COLO668 (cell line): Measurements from ENCODE around the gene NLK.
"Not testable (repeated sequence)": the region's sequence is repeated elsewhere in the genome, so short reads cannot be mapped to it uniquely, and the experiment has no call there.

Experiments used
- DNase-seq: peaks from one replicate; lab custom pipeline; 2025; ENCODE audit not compliant: unreplicated experiment; lab: John Stamatoyannopoulos, UW

Gene NLK

DNA sequence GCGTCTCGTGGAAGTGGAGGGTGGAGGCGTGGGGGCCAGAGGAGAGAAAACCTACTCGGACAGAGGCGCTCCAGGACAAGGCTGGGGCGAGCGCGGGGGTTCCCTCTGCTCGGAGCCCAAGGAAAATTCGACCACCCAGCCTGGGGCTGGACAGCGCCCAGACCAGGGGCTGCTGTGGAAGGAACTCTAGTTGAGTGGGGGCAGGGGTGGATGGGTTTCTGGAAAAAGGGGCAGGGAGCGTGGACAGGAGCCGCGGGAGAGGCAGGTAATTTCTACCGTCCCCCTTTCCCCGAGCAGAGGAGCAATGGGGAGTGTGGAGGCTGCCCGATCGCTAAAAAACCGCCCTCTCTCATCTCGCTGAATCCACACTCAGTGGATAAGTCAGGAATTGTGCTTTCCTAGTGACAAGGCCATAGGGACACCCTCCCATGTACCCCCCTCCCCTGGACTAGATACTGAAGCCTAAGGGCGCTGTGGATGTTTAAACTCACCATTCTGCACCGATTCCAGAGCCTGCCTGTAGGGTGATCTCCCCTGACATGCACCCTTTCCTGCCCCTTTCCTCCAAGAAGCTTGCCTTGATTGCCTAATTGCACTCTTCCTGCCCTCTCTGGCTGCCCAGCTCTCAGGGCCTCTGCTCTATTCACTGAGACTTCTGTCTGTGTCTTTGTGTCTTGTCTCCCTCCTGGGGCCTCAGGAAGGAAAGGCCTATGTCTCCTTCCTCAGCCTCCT lies 185.8 kb downstream of the NLK start:
- no peak for DNase-seq

DNA sequence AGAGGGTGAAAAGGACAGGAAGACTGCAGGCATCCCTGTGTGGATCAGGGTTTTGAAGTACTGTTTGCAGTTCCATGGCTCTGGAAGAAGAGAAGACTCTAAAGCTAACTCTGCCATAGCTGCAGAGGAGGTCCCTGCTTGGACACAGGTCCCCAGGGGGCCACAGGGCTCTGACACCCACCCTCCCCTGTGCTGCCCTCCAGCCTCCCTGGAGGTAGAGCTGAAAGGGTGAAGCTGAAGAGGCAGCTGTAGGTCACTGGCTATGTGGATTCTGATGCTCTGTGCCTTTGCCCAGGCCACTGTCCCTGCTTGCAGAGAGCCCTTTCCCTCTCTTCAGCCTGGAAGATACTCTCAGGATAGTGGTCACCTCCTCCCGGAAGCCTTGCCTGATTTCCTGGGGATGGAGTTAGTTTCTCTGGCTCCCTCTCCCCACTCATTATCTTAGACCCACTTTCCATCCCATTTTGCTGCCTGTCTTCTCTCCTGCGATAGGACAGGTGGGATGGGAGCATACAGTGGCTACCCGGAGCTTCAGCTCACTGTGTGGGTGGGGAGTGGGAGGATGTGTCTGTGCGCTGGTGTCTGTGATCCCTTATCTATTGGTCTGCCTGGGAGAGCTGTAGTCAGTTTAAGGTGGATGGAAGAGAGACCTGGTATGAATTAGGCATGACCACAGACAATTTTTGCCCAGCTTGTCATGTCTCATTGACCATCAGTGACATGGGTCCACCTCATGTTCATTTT lies 186.7 kb downstream of the NLK start:
- no peak for DNase-seq

DNA sequence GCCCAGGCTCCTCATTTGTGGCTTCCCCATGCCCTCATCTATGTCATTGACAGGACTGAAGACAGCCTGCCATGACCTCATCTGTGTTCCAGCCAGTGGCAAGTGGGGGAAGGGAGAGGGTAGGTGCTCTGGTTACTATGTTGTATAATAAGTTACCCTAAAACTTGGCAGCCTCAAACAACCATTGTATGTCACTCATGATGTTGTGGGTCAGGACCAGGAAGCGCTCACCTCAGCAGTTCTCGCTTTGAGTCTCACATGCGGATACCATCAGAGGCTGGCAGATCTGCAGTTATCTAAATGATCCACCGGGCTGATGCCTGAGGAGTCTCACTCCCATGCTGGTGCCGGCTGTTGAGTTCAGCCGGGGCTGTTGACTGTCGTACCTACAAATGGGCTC lies 187.5 kb downstream of the NLK start:
- DNase-seq: no peak

DNA sequence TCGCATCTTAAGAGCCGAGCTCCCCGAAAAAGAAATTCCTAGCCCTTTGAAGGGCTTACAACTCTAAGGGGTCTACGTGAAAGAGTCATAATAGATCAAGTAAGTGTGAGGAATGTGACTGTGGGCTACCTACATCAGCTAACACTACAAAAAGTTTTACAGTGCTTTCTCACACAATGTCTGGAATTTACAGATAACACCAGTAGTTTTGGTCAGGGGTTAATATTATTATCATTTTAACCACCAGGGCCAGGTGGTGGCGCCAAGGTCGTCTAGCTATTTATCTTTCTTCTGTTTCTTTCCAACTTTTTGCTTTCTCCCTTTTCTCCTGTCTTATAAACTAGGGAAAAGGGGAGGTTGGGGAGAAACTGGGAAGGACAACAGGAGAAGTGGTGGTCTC lies 188.1 kb downstream of the NLK start:
- DNase-seq: not testable (repeated sequence)

DNA sequence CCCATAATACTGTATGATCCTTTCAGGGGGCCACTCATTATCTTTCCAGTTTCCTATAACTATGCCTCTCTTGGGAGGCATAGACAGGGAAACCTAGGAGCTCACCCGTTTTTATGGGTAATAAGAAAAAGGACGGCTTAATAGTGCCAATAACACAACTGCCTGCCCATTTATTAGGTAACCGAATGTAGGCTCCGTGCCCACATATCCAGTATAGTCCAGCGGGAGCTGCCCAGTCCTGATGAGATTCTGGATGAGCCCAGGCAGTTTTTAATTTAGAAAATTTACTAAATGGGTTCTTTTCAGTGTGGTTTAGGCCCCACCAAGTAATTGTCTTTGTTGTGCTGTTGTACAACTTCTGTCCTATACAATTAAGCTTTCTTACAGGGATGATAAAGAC lies 189.1 kb downstream of the NLK start:
- not testable (repeated sequence) for DNase-seq

DNA sequence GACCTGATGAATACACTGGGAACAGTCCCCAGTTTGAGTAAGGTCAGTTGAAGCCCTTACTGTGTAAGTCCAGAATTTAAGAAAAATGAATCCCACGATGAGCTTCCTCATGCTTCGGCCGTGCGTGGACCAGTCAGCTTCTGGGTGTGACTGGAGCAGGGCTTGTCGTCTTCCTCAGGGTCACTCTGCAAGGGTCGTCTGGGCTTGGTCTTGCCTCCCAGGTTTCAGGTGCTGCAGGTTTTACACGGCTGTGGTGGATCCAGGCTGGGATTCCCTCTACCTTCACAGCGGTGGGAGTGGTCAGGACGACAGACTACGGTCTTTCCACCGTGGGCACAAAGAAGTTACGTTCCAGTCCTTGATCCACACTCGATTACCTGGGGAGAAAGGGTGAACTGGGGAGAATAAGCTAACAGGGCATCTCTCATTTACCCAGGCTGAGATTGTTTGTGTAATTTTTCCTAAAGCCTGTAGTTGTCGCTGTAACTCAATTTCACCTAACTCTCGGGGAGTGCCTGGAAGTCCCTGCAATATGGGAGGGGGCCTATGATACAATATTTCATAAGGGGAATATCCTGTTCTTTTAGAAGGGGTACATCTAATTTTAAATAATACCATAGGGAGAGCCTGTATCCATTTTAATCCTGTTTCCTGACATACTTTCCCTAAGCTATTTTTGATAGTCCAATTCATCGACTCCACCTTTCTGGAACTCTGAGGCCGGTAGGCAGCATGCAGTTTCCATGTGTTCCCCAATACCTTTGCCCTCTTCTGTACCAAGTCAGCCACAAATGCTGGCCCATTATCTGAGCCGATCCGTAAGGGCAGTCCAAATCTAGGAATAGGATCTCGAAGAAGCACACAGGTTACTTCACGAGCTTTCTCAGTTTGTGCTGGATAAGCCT lies 190.7 kb downstream of the NLK start:
- DNase-seq: not testable (repeated sequence)

DNA sequence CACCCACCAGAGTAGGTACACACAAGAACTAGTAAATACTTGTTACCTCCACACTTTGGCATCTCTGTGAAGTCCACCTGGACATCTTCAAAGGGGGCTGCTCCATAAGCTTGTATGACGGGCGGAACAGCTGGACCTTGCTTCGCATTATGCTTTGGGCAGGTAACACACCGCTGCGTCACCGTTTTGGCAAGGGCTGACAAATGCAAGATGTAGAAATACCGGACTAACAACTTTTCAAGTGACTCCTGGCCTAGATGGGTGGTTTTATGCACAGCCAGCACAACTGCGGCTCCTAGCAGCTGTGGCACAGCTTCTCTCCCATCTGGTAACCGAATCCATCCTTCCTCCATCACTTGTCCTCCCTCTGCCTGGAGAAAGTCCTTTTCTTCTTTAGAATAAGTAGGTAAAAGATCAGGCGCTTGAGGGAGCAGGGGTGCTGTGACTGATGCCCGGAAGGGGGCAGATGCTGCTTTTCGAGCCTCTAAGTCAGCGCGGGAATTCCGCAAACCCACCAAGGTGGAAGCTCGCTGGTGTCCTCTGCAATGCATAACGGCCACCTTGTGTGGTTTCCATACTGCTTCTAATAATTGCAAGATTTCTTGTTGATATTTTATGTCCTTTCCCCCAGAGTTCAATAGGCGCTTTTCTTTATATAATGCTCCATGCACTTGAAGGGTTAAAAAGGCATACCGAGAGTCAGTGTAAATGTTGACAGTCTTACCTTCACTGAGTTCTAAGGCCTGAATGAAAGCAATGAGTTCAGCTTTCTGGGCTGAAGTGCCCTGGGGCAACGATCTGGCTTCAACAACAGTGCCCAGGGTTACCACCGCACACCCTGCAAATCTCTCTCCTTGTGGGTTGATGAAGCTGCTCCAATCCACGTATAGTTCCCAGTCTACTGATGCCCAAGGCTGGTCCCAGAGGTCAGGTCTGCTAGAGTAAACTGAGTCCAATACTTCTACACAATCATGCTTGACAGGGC lies 191.7 kb downstream of the NLK start:
- DNase-seq: peak; percentile 20

DNA sequence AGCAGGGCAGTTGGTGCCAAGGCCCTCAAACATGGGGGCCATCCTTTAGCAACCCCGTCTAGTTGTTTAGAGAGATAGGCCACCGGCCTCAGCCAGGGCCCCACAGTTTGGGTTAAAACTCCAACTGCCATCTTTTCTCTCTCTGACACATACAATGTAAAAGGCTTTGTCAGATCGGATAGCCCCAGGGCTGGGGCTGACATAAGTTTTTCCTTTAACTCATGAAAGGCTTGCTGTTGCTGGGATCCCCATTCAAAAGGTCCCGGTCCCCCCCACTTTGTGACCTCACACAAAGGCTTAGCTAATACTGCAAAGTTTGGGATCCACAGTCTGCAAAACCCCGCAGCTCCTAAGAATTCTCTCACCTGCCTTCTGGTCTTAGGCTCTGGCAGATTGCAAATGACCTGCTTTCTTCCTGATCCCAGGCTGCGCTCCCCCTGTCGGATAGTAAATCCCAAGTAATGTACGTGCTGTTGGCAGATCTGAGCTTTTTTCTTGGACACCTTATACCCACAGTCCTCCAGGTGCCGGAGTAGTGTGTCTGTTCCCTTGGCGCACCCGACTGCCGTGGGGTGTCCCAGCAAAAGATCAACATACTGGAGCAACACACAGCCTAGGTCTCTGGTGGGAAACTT lies 192.7 kb downstream of the NLK start:
- not testable (repeated sequence) for DNase-seq

DNA sequence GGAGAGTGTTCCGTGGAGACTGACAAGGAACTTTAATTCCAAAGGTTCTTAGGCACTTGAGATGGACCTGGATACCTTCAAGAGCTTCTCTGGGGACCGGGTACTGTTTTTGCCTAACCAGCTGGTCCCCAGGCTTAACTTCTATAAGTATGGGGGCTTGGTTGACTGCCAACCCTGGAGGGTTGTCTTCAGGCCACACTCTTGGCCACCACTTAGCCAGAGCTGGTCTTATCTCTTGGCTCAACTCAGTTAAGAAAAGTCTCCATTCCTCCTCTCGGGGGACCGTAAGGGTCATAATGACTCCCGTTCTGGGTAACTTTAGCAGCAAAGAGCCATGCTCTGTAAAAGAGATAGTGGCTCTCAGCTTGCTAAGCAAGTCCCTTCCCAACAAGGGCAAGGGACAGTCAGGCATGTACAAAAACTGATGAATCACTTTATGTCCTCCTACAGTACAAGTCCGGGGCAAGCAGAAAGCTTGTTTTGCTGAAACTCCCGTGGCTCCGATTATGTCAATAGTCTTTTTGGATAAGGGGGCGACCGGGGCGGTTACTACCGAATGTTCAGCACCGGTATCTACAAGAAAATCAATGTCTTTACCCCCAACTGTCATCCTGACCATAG lies 193.7 kb downstream of the NLK start:
- not testable (repeated sequence) for DNase-seq

DNA sequence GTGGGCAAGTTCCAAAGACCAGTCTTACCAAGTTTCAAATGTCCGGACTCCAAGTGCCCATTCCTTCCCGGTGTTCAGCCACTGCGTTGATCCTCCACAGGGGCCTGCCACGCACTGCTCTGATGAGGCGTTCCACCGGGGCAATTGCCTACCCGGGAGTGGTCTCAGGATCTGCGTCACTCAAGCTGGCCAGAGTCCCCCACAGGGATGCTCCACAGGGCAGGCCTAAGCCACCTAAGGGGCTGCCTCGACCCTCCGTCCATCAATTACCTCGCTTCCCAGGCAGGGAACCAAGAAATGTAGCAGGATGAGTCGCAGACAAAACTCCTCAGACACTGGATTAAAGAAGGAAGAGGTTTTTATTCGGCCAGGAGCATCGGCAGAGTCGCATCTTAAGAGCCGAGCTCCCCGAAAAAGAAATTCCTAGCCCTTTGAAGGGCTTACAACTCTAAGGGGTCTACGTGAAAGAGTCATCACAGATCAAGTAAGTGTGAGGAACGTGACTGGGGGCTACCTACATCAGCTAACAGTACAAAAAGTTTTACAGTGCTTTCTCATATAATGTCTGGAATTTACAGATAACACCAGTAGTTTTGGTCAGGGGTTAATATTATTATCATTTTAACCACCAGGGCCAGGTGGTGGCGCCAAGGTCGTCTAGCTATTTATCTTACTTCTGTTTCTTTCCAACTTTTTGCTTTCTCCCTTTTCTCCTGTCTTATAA lies 196.2 kb downstream of the NLK start:
- not testable (repeated sequence) for DNase-seq

DNA sequence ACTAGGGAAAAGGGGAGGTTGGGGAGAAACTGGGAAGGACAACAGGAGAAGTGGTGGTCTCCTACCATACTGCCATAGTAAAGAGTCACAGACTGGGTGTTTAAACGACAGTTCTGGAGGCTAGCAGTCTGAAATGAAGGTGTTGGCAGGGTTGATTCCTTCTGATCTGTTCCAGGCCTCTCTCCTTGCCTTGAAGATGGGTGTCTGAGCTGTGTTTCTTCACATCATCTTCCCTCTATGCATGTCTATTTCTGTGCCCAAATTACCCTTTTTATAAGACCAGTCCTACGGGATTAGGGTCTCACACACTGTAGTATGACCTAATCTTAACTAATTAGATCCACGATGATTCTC lies 196.8 kb downstream of the NLK start:
- no peak for DNase-seq

DNA sequence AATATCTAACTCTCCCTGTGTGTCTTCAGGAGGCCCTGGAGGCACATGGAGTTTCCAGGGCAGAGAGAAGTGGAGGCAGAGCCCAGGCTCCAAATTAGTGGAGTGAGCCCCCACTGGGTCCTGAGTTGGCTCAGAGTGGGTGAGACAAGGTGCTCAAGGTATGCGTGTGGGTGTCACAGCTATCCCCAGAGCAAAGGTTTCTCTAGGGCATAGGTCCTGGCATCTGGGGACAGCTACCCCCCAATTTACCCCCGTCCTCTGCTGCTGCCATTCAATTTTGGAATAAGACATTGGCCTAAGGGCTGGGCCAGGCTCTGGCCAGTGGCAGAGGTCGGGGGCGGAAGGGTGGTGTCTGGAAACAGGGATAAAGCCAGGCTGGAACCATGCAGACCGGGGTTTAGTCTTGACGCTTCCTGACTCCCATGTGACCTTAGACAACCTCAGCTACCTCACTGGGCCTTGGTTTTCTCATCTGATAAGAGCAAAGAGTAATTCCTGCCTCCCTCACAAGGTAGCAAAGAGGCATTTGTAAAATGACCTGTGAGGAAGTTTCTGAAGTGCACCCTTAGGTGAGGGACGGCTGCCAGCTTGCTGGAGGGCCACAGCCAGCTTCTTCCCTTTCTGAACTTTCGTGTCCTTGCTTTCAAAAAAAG lies 198.3 kb downstream of the NLK start:
- no peak for DNase-seq

DNA sequence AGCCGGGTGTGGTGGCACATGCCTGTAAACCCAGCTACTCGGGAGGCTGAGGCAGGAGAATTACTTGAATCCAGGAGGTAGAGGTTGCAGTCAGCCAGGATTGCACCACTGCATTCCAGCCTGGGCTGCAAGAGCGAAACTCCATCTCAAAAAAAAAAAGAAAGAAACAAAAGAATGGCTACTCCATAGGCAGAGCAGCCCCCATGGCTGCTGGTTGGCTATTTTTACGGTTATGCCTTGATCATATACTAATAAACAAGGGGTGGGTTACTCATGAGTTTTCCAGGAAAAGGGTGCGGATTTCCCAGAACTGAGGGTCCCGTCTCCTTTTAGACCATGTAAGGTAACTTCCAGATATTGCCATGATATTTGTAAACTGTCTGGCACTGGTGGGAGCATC lies 200.3 kb downstream of the NLK start:
- no peak for DNase-seq

DNA sequence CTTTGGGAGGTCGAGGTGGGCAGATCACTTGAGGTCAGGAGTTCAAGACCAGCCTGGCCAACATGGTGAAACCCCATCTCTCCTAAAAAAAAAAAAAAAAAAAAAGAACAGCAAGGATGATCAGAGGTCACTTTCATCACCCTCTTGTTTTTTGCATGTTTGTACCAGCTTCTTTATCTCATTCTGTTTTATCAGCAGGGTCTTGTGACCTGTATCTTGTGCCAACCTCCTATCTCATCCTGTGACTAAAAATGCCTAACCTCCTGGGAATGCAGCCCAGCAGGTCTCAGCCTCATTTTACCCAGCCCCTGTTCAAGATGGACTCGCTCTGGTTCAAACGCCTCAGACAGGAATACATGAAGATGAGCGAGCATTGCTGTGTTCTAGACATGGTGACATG lies 200.8 kb downstream of the NLK start:
- not testable (repeated sequence) for DNase-seq

DNA sequence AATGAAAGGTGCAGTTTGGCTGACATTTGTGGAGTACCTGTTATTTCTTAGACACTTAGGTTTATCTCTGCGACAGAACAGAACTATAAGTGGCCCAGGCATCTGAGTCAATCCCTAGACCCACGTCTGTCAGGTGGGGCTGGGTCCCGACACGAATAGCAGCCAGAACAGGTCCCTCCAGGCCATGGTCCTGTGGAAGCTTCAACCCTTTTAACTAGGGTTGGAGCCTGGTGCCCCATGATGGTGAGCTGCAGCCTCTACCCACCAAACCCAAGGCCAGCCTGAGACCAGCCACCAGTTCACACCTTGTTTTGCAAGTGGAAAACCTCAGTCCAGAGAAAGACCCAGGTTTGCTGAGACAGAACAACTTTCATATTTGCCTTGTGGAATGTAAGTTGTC lies 202.0 kb downstream of the NLK start:
- no peak for DNase-seq
